Measurements from ENCODE around the gene DLG2.

DNA sequence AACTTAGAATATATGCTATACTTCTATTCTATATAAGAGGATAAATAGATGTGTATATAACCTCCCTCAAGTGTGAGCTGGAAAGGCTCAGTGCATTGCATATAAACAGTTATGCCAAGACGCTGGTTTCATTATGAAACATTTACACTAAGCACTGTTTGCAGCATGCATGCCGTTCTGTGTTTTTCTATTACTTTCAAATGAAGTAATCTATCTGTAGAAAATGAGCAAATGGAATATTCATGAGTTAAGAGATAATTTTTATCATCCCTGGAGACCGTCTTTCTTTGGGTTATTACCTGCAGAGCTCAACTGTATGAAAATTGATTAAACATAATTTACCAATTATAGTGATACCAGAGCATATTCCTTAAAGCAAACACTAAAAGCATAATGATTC, 1415.2 kb downstream of the DLG2 start:
- TF ChIP-seq, protein P1, sequence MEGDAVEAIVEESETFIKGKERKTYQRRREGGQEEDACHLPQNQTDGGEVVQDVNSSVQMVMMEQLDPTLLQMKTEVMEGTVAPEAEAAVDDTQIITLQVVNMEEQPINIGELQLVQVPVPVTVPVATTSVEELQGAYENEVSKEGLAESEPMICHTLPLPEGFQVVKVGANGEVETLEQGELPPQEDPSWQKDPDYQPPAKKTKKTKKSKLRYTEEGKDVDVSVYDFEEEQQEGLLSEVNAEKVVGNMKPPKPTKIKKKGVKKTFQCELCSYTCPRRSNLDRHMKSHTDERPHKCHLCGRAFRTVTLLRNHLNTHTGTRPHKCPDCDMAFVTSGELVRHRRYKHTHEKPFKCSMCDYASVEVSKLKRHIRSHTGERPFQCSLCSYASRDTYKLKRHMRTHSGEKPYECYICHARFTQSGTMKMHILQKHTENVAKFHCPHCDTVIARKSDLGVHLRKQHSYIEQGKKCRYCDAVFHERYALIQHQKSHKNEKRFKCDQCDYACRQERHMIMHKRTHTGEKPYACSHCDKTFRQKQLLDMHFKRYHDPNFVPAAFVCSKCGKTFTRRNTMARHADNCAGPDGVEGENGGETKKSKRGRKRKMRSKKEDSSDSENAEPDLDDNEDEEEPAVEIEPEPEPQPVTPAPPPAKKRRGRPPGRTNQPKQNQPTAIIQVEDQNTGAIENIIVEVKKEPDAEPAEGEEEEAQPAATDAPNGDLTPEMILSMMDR (IDR thresholded peaks at IDR 0.05; ENCODE audit: low read length): no peak
- no peak for TF ChIP-seq EZH2 (IDR thresholded peaks at IDR 0.05; ENCODE audit: borderline replicate concordance, low read length)

Data from OCI-LY1 (cell line).